Measurements from ENCODE around the gene CEP152.

Gene CEP152

DNA sequence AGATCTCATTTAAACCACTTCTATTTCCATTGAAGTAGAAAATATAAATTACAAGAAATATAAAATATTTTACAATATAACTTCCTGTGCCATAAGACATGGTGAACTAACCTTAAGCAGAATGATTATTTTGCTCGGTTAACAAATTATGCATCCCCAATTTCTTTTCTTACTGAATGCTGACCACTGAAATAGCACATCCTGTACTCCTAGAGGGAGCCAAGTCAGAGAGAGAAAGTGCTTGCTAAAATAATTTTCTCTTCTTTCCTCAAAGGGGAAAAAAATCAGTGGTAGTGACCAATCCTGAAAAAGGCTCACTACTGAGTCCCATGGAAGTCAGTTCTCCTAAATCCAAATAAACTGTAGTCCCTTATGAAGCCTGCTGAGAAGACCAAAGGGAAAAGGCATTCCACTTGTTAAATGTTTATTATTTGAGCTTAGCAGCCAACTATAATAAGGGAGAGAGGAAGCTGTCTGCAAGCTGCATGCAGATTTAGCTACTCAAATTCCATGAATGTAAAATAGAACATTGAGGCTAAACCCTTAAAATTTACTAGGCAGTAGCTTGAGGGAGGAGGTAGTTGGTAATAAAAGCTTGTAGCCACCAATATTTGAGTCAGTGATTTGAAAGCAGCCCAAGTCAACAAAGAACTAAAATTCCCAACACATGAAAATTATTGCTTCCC, 33.1 kb downstream of the CEP152 start:
- DNase-seq (ENCODE audit: low spot score) = peak; percentile 17

DNA sequence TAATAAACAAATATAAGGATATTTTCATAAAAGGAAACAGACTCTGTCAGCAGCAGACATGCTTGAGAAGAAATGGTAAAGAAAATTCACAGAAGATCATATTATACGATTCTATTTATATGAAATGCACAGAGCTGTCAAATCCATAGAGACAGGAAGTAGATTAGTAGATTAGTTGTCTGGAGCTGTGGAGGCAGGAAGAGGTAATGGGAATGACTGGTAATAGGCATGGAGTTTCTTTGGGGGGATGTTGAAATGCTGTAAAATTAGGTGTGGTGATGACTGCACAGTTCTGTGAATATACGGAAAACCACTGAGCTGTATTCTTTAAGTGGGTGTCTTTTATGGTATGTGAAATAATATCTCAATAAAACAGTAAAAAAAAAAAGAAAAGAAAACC, 35.3 kb downstream of the CEP152 start:
- no peak for DNase-seq (ENCODE audit: low spot score)

DNA sequence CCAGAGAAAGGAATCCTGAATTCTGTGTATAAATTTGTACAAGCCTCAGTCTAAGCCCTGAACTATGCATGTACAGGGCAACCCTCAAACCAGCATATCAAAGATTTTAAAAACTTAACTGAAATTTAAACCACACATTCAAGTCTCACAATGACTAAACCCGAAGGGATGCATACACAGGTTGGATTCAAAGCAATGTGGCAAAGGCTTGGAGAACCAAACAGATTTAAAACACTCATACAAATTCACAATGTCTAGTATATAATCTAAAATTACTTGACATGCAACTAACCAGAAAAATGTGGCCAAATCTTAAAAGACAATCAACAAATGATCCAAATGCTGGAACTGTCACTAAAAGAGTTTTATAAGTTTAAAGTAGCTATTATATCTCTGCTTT, 36.4 kb downstream of the CEP152 start:
- DNase-seq (ENCODE audit: low spot score) = no peak

DNA sequence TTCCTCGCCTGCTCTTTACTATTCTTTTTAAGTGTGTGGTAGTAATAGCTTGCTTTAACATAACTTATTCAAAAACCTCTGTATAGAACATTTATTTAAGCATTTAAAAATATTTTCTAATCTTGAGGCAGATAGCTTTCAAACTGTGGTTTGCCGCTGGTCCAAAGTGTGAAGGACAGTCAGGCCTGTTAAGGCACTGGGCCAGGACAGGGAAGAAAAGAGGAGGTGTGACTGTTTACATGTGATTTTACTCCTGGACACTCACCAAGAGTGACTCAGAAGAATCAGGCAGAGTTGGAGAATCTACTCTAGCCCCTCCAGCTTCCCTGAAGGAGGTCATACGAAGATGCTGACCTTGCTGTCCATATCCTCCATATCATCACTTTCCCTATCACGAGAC, 44.7 kb downstream of the CEP152 start:
- no peak for DNase-seq (ENCODE audit: low spot score)

DNA sequence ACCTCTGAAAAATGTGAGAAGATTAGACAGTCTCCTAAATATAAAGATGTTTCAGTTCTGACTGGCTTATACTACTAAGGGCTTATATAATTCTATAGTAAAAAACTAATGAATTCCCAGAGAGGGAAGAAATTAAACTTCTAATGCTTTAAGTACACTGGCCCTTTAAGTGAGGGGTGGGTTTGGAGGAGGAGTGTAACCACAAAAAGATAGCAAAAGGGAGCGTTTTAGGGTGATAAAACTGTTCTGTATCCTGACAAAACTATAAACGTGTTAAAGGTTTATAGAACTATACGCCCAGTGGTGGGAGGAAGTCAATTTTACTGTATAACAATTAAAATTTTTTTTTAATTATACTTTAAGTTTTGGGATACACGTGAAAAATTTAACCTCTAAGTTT, 45.8 kb downstream of the CEP152 start:
- DNase-seq (ENCODE audit: low spot score) = no peak

DNA sequence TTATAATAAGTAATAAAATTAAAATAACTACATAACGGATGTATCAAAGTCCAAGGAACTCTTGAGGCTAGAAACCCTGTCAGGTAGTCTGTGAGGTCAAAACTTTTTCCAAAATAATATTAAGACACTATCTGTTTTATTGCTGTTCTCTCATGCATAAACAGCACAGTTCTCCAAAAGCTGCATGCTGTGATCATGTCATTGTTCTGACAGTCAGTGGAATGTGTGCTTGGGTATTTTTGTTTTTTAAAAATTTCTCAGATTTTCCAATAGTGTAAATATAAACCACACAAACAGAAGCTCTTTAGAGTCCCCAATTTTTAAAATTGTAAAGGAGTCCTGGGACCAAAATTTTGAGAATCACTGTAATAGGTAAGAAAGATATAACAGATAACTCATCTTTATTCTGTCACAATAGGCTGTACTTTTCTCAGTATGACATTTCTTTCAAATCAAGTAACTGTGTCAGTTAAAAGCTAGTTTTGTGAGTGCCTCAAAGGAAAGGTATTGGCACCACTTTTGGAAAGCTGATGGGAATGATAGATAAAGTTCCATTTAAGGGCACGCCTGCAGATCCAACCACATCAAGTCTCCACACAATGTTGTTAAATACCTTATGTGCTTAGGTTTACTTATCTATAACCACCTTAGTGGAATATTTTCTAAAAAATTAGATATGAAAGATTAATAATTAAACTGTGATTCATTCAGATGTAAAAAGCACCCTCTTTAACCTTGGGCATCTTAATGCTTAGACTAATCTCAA, 49.3 kb downstream of the CEP152 start:
- no peak for DNase-seq (ENCODE audit: low spot score)

DNA sequence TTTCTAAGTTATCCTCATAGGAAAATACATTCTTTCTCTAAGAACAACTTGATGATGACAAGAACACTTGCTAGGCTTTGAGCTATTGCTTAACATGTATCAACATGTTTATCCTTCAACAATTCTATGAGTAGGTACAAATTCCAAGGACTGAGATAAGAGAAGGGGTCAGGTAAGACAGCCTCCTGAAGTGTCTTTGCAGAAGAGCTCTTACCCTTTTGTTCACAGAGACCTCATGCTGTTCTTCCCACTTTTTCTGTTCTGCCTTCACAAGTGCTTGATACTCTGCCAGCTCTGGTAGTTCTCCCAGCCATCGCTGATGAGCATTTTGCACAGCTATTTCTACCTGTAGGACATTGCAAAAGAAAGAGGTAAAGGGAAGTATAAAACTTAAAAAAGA, 50.9 kb downstream of the CEP152 start:
- no peak for DNase-seq (ENCODE audit: low spot score)

DNA sequence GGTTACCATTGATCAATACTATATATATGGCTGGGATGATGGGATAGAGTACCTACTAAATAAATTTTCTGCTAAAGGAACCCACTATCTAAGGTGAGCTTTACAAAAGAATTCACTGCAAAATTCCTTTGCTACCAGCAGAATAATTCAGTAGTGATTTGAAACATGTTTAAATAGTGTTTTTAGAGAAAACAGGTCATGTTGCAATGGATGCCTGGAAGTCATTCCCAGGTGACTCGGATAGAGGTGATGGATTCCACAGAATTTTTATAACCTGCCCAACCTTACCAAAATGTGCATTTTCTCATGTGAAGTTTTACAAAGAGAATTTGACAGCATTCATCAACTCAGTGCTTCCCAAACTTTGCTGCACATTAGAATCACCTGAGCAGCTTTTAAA, 53.2 kb downstream of the CEP152 start:
- no peak for DNase-seq (ENCODE audit: low spot score)

DNA sequence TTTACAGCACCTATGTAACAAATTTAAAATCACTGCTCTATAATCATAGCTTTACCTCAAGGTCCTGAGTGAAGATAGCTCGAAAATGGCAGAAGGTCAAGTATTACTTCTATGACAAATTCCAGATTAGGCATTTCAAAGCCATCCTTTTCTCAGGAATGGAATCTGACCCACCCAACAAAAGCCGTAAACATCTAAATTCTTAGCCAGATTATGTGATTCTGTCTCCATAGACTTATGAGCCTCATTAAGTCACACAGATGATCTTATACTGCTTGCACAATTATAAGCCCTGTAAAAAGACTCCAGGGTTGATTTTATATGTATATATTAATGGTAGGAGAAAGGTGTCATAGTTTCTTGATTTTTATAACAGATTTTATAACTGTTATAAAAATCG, 56.9 kb downstream of the CEP152 start:
- no peak for DNase-seq (ENCODE audit: low spot score)

DNA sequence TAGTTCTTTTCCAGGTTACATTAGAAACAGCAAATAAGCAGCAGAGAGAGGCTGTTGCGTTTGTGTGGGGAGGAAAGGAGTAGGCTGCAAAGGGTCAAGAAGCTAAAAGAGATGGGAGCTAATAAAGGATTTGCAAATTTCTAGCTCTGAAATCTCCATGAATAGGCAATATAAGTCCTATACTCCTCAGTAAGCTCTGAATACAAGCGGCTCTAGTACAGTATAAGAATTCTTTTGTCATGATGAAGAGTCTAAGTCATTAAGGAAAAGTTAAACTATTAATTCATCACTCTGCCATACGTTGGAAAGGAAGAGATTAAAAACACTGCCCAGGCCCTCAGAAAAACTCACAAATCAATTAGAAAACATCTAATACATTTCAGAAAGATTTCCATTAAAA, 59.3 kb downstream of the CEP152 start:
- DNase-seq (ENCODE audit: low spot score) = no peak

DNA sequence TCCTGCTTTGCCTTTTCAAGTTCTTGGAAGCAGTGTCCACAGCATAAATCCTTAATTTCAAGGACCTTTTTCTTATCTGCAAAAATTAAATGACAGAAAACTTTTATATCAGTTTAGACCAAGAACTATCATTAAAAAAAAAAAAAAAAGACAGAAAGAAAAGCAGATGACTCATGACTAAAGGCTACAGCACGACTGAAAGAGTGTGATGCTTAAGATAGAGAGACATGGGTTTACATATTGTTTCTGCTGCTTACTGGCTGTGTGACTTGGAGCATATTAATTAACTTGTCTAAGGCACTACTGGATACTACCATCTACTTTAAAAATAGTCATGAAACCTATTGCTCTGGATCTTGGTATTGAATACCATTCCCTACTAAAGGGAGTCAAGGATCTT, 62.3 kb downstream of the CEP152 start:
- no peak for DNase-seq (ENCODE audit: low spot score)

DNA sequence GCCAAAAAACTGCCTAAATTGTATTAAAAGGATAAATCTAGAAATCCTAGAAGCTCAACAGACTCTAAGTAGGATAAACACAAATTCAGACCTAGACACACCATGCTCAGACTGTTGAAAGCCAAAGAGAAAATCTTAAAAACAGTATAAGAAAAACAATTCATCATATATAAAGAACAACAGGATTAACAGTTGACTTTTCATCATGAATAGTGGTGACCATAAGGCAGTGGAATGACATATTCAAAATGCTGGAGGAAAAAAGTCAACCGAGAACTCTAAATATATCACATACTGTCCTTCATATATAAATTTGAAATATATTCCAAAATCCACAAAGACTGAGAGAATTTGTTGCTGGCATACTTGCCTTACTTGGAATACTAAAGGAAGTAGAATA, 77.3 kb downstream of the CEP152 start:
- no peak for DNase-seq (ENCODE audit: low spot score)

DNA sequence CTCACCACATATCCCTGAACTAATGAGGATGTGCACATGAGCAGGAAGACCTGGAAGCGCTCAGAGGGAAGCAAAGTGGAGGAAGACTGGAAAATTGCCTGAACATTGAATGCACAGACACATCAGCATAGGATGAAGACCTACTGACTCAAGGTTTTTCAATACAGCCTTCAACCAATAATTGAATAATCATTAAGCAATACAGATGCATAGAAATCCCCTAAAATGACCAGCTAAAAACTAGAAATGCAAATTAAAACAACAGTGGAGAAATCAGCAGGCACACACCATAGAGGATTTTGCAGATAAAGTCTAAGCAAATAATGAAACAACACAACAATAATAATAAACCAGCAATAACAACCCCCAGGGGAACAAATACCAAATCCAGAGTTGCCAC, 80.4 kb downstream of the CEP152 start:
- DNase-seq (ENCODE audit: low spot score) = no peak

DNA sequence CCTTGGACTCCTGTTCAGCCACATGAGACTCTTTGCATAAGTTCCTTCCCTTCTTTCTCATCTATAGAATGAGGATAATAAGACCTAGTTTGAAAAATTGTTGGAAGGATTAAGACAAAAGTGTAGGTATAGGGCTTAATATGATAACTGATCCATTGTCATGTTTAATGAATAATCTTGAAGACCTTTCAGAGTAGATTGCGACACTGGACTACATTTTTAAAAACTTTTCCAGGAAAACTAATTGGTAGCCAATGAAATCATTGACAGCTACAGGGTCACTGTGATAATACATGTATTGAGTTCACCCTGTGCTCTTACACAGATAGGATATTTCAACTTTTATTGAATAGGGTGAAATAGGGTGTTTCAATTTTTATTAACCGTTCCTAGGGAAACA, 86.9 kb downstream of the CEP152 start:
- no peak for DNase-seq (ENCODE audit: low spot score)

DNA sequence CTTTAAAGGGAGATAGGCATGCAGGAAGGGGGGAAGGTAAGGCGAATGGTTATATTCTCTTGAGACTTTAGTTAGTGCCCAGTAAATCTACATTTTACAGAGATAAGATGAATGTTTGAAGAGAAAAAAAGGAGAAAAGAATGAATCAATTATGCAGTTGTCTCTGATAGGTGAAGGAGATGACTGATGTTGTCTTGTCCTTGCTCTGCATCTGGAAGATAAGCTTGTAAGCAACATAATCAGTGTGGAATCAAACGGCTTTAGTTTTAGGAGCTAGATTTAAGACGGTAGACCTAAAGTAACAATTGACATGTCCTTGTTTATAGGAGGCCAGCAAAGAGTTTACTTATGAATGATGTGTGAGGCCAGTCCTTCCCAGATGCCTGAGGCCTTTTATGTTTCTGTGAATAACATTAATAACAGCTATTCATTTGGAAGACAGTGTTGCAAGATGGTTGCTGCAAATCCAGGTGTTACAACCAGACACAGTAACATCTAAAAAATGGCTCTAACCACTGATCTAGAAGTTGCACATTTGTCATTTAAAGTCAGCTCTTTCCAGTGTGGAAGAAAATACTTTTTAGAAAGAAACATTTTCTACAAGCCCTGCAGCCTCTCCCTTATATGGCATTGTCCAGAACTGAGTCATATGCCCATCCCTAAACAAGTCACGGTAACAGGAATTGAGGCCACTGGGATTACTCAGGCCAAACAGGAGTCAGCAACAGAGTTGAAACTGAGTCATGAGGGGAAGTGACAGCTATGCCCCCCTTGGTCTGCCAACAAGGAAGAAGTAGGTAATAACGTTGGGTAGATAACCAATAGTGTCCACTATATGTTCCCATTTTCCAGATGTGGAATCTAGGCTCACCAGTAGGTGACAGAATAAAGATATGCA, 87.9 kb downstream of the CEP152 start:
- no peak for DNase-seq (ENCODE audit: low spot score)

DNA sequence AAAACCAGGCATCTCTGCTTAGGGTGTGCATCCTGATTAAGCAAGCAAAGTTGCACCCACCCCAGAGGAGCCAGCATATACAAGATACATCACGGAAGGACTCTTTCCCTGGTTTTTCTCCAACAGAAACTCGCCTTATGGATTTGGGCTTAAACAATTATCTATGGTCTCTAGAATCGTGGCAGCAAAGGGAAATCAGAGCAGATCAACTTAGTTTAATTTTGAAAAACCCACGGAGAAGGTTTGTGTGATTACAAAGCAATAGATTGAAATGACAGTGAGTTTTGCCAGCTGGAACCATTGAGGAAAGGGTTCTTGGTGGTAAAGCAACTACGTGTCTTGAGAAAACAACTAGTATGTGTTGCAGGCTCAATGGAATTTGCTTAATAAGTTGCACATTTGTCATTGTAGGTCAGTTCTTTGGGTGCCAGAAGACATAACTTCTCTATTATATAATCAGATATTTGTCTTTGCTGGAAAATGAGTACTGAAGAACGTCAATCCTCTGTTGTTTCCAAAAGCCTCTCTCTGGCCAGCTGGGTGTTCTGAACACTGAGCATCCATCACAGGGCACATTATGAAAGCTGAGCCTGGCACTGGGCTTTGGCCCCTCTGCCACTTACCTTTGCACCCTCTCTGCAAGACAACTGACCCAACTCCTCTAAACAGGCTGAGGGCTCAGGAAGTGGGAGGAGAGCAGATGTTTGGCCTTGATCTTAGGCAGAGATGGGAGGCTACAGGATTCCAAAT, 89.6 kb downstream of the CEP152 start:
- no peak for DNase-seq (ENCODE audit: low spot score)

DNA sequence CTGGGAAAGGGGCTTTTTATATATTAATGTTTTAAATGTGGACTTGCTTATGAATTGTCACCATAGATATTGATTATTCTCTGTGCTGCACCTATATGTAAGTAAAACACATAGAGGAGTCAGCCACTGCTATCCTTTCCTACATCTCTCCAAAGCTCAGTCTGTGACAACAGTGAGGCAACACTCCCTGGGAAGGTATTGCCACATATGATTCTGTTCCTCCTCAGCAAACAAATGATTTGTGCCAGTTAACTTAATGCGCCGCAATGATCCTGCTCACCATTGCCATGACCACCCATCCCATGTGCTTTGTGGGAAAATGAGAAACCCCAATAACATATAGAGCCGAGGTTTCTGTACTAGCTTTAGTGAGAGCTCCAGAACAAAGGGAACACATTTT, 90.2 kb downstream of the CEP152 start:
- no peak for DNase-seq (ENCODE audit: low spot score)

DNA sequence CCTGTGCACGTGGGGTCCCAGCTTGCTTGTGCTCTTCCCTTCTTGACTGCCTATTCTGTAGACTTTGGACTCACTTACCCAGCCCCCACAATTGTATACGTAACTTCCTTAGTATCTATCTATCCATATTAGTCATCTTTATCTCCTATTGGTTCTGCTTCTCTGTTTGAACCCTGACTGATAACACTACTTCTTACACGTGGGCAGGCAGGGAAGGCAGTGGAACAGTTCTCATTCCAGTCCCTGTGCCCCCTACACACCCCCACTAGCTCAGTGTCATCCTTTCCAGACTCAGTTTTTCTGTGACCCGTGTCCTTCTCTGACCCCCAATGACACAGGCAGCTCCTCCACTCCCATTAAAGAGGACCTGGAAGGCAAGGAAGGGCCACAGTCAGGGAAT, 91.2 kb downstream of the CEP152 start:
- no peak for DNase-seq (ENCODE audit: low spot score)

DNA sequence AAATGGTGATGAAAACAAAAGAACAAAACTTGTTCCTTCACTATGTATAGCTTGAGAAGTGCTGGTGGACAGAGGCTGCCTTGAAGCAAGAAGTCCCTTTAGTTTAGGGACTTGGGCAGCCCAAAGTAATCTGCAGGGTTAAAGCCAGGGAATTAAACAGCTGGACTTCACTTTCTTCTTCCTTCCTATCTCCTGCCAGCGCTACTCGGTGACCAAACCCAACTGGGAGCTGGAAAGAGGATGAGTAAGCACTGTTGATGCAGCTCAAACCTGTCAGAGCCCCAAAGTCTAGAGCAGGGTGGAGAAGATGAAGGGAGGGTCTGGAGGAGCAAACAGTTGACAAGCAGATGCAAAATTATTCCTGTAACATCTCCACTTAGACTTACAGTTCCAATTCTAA, 92.2 kb downstream of the CEP152 start:
- DNase-seq (ENCODE audit: low spot score) = no peak

DNA sequence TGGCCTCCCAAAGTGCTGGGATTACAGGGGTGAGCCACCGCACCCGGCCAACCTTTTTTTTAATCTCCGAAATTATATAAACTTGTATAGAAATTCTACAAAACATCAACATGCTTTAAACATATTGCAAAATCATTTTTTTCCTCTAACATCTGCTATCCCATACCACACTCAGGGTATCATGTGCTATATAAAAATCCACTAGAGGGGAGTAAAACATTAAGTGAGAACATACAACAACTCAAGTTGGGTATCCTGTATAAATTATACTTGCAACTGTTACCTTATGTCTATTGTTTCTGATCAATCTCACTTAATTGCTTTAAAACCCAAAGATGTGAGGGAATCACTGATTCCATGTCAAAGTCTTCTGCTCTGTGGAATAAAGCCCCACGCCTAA, 93.4 kb downstream of the CEP152 start:
- DNase-seq (ENCODE audit: low spot score) = no peak

DNA sequence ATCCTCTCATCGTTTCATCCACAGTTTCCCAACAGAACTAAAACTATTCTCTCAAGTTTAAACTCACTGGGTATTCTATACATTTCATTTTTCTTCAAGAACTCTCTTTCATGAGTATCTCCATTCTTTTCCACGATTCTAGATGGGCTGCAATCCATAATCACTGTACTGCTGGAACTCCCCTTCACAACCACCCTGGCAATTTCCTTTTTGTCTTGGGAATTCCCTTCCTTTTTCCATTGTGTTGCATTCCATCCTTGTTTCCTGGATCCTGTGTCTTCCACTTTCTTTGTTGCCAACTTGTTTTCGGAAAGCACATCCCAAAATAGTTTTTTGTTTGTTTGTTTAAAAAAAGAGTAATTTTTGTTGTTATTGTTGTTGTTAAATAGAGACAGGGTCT, 98.3 kb downstream of the CEP152 start:
- DNase-seq (ENCODE audit: low spot score) = no peak

DNA sequence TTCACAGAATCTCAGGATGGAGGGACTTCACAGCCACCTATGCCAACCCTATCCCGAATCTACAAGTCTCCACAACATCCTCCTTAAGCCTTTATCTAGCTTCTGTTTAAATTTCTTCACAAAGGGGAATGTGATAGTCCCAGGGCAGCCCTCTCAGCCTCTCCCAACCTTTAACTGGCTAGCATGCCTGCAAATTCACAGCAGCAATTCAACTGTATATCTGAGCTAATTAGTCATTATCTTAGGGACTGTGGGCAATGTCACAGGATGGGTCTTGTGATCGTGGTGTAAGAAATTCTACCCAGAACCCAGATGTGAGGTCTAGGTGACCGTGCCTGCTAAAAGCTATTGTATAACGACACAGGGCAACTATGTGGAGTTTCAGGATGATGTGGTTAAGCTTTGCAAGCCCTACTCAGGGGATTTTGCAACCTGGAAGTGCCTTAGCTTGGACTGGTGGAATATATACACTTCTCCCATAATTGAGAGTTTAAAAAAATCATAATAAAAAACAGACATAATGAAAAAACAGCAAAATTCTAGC, 99.8 kb downstream of the CEP152 start:
- no peak for DNase-seq (ENCODE audit: low spot score)

All from pons (tissue), 1 donor.